Stimulated activated CD4-positive, alpha-beta T cell treated with anti-CD3 and anti-CD28 coated beads, Interleukin-1b, Interleukin-23, amount 100 ng/mL, for 1 hour (primary cell): ENCODE results near the gene SCTR.

ENCODE experiments used
- DNase-seq, 2 donors: peaks; one replicate each; pipeline ENCODE4 v3.0.0-alpha.2; 2020; ENCODE audit warnings: low read depth in 2 of 2

SCTR gene

DNA sequence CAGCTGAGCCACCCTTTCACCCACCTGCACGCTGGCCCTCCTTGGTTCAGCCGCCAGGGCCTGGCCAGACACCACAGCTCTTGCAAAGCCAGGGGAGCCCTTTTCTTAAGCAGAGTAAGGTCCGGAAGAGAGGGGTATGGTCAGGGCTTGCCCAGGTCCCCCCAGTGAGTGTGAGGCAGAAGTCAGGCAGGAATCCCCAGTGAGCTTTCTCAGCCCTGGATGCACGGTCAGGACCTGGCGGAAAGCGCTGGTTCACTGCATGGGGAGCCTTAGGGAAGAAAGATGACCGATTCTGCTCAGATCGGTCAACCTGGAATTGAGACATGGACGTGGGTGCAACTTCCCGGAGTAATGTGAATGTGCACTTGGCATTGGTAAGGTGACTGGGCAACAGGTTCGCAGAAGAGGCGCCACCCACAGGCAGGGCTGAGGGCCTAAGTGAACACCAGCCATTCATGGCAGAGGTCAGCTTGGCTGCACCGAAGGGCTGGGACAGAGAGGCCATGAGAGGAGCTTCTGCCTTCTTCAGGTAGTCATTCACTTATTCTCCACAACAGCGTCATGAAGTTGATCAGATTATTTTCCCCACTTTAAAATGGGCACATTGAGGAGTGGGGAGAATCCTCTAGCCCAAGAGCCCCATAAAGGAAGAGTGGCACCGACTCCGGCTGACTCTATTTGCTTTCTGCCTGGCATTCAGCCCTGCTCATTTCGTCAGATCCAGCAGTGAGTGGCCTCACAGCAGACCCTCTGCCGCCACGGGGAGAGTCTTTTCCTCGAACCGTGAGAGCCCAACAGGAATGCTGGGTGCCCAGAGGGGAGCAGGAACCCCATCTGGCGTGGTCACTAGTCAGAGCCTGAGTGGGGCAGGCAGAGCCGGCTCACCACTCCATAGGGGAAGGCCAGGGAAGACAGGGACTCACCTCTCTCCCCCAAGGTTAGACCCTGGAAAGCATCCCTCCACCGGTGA, 35.8 kb downstream of the SCTR start:
- DNase-seq, result no peak

DNA sequence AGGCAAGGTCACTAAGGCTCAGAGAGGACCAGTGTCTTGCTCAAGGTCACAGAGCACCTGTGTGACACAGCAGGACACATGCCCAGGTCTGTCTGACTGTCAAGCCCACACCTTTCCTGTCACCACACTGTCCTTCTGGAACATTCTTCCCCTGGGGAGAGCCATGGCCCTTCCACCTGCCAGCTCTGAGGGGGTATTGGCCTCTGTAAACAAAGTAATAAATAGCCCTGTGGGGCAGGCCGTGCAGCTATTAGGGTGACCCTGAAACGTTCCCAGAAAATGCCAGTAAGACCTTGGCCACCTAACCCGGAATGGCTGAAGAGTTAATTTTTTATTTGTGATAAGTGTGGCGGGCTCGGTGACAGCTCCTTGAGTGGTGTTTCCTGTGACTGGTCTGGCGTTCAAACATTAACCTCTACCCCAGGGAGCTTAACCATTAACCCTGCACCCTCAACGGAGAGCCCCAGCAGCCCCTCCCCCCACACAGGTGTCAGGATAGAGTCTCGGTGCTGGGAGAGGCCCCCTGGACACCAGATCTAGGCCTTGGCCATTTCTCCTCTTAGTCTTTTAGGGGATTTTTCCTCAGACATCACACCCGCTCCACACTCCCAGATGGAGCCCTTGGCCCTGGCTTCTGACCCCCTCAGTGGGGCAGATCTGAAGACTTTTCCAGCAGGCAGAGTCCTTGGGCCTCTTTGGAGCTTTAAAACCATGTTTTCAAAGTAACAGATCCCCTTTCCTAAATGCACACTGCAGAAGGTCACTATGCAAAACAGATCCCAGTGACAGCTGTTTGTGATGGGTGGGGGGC, 36.6 kb downstream of the SCTR start:
- no peak for DNase-seq

DNA sequence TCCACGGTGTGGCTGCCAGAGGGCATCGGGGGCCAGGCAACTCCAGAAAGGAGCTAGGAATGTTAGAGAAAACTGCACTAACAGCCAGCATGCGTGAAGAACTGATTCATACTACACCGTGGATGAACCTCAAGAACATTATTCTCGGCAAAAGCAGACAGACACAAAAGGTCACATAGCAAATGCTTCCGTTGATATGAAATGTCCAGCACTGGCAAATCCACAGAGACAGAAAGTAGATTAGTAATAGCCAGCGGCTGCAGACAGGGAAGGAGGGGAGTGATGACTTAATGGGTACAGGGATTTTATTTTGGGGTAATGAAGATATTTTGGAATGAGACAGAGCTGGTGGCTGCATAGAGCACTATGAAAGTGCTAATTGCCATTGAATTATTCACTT, 37.4 kb downstream of the SCTR start:
- no peak for DNase-seq

DNA sequence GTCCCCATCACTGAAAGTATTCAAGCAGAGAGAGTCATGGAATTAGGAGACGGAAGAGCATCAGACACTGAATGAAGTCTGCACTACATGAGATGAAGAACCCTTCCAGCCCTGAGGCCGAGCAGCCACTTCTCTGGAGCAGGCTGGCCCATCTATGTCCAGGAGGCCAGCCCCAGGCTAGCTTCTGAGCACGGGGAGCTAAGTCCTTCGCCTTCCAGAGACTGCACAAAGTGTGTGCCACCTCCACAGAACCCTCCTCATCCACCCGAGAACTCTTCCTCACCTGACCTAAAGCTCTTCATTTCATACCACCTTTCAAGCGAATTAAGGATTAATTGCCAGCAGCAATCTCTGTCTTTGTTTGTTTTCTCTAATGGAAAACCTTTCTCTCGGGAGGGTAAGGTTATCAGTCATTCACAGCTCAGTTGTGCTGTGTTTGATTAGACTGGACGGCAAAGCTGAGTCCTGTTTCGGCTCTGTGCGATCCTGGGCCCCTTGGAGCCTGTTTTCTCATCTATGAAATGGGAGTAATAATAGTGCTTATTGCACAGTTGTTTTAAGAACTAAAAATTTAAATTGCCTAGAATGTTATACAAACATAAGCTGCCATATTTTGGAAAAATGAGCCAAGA, 38.0 kb downstream of the SCTR start:
- no peak for DNase-seq

DNA sequence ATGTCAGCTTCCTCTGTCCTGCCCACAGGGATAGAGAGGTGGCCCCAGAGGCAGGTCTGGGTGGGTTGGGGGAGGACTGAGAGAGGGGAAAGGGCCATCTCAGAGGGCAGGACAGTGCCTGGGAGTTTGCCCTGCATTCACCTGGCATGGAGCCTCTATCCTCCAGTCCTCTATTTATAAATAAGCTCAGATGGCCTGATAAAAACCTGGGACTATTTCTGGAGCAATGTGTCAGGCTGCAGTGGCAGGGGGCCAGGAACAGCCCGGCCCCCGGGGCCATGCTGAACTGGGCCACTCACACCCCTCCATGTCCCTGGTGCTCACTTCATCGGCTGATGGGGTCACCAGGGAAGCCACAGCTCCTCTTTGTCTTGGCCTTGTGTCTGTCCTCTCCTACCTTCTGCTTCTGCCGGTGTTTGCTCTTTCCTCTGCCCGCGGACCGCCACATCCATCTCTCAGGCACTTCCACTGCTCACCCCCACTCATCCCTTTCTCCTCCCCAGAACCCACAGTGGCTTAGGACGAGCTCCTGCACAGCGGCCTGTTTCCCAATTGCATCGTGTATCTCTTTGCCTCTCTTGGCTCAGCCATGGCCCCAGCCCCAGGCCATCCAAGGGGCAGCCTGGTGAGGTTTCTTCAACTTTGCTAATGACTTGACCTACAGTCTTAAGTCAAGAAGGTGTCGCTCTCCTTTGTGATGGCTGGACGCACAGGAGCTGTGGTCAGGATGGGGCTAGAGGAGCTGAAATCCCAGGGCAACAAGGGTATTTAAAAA, 38.8 kb downstream of the SCTR start:
- no peak for DNase-seq

DNA sequence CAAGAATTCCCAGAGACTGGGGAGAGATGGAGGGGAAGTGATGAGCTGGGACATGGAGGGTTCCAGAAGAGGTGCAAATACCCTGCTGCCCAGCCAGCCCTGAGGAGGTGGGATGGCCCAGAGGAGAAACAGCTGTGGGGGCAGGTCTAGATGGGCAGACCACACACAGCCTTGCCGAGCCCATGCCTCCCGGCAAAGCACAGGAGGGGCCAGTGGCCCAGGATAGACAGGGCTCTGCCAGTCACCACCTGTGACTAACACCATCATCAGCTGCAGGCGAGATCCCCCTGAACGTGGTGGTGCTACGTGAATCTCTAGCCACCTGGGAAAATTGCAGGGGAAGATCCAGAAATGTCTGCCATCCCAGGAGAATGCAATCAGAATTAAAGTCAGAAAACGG, 39.4 kb downstream of the SCTR start:
- no peak for DNase-seq

DNA sequence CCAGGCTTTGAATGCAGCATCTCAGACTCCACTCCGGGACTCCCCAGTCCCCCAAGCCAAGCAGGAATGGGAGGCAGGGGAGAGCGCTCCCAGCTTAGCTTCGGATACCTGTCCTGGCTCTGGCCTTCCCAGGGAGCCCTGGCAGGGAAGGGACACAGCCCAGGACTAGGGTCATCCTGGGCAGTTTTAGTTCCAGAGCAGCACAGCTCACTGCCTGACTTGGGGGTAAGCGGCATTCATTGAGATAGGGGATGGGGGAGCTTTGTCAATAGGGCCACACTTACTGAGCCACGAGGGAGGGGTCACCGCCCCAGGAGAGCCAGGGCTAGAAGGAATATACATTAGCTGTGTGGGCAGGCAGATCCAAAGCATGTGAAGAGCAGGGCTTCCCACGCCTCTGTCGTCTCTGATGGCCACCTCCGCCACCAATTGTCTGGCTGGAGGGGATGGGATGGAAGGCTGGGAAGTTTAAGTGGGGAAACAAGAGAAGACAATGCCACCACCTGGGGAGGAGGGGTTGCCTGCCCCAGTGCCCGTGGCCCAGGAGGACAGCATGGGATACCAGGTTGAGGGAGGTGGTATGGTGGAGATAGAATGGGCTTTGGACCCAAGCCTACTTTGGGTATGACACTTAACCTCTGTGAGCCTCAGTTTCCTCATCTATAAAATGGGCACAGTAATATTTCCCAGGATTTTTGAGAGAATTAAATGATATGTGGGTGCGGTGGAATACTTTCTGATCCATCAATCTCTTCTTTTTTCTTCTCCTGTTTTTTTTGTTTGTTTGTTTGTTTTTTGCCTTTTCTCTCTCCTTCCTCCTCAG, 40.2 kb downstream of the SCTR start:
- DNase-seq, result no peak

DNA sequence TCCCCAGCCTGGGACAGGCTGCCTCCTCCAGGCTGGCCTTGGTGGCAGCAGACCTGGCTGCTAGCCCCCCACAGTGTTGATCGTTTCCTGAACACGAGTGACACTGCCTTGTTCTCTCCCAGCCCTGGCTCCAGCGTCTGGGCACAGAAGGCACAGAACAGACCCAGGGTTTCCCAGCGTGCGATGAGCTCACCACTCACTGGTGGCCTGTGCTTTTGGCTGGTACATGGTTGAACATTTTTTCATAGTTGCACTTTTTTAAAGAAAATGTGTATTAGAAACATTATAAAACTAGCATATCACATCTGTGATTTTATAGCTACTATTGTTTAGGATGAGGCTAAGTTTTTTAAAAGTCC, 40.9 kb downstream of the SCTR start:
- DNase-seq, result no peak

DNA sequence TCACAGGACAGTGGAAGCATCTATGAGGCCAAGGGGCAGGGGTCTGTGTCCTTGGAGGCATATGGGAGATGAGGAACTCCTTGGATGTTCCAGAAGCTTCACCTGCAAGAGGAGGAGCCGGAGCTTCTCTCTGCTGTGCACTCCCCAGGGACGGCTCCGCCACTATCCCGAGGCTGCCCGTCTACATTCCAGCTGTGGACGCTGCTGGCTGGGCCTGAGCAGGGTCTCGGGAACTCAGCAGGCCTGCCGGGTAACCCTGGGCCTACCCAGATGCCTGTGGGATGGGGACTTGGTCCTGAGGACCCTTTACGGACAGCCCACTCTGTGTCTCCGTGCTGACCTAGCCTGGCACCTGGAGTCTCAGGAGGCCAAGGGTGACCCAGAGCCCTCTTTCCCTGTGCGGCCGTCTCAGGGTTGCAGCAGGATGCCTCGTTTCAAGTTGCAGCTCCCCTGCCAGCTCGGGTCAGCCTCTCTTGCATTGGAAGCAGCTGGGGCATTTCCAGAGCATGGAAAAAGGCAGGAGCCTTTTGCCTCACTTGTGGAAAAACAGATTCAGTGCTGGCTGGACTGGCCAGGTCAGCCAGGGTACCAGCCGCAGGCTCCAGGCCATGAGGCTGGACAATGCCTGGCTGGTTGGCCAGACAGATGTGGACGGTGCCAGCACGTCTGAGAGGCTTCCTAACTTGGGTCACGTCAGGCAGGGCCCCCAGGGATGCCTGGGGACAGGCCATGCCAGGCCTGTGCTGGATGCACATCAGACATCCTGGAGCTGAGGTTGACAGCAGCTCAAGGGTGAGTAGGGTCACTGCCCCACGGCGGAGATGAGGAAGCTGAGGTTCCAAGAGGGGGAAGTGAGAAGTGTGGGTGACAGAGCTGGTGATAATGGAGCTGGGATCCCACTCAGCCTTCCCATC, 41.5 kb downstream of the SCTR start:
- no peak for DNase-seq

DNA sequence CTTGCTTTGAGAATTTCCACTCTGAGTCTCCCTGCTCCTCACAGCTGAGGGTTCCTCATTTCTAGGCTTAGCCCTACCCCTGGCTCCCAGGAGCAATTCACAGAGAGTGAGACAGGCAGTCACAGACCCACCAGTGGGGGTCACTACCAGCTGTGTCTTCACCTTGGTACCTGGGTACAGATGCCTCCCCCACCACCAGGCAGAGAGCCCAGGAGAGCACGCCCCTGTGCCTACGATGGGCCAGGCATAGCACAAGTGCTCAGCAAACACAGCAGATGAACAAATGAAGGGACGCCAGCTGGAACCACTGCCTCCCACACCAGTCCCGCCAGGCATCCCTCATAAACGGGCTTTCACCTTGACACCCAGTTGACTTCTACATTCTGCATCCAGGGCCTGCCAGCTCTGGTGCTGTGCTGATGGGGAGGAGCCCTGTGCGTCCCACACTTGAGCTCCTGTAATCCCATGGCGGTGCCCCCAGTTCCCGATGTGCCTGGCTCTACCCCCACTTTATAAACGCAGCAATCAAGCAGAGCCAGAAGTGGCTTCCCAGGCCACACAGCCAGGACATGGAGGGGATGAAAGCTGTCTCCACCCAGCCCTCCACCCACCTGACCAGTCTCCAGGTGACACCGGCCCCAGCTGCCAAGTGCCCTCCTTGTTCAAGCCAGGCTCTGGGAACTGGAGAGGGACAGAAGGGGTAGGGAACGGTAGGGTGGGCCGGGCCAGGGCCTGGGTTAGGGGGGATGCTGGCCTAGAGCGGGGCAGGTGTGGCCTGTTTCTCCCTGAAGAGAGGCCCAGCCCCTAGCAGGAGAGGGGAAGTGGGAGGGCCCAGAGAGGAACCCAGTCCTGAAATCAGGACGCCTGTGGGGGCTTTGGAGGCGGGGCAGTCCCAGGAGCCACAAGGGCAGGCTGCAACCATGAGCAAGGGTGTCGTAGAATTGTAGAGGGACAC, 42.5 kb downstream of the SCTR start:
- DNase-seq, result no peak

DNA sequence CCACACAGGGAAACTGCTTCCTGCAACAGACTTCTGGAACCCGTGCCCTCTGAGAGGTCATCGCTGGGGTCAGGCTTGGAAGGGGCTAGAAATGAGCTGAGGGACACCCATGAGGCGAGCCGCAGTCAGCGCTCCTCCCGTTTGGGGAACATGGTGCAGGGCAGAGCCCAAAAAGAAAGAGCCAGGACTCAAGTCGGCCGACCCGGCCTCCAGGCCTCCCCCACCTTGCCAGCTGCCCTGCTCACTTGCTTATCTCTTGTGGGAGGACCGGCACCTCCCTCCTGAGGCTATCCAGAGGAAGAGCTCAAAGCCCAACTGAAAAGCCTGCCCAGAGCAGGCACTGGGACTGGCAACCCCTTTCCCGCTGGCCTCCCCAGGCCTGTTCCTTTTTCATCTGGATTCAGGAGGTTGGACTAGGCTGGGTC, 43.6 kb downstream of the SCTR start:
- DNase-seq, result no peak

DNA sequence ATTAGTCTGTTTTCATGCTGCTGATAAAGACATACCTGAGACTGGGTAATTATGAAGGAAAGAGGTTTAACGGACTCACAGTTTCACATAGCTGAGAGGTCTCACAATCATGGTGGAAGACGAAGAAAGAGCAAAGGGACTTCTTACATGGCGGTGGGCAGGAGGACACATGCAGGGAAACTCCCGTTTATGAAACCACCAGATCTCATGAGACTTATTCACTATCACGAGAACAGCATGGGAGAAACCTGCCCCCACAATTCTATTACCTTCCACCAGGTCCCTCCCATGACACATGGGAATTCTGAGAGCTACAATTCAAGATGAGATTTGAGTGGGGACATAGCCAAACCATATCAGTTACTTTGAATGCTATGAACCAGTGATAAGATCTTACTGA, 44.1 kb downstream of the SCTR start:
- no peak for DNase-seq

DNA sequence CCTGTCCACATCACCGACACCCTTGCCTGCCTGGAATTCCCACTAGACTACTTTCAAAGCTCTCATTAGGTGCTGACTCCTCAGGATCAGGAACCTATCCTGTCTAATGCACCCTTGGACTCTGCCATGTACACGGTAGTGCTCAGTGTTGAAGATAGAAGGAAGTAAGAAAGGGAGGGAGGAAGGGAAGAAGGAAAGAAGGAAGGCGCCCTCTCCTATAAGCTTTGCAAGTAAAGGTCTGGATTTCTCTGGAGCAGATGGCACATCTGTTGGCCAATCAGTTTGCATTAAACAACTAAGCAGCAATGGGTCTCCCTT, 45.3 kb downstream of the SCTR start:
- DNase-seq, result no peak

DNA sequence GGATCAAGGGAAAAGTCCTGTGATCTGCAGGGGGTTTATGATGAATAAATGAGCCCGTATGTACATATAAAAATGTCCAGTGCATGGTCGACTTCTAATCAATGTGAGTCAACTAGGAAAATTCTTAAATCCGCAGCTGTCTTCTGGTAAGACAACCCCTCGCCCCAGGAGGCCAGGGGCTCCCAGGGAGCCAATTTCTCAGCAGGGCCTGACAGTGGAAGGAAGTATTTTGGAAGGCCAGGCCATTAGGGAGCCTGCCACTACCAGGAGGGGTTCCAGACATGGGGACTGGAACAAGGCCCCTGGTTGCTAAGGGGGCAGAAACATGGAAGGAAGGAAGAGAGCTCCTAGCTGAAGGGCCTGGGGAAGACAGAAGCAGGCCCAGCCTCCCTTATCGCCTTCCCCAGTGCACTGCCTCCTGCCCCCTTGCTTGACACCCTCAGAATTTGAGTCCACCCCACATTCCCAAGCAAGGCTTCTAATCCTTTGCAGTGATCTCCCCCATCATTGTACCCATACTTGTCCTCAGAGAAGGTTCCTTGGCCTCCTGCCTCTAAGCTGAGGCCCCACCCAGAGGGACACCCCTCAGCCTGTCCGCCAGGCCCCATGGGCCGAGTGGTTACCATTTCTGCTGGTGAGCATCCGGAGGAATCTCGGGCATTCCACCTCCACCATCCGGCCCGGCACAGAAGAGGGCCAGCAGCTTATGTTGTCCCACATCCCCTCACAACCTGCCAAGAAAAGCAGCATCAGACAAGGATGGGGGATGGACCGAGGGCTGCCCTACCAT, 45.9 kb downstream of the SCTR start:
- no peak for DNase-seq

DNA sequence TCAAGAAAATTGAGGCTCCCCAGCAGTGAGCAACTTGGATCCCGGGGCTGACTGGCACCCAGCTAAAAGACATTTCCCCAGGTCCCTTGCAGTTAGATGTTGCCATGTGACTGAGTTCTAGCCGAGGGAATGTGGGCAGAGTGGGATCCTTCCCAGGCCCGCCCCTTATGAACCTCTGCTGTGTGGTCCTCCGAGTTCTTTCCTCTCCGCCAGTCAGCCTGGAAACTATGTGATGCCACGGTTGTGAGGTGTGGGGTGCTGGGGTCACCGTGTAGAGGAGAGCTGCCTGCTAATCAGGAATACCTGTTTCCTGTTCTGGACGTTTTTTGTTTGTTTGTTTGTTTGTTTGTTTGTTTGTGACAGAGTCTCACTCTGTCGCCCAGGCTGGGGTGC, 47.2 kb downstream of the SCTR start:
- no peak for DNase-seq

DNA sequence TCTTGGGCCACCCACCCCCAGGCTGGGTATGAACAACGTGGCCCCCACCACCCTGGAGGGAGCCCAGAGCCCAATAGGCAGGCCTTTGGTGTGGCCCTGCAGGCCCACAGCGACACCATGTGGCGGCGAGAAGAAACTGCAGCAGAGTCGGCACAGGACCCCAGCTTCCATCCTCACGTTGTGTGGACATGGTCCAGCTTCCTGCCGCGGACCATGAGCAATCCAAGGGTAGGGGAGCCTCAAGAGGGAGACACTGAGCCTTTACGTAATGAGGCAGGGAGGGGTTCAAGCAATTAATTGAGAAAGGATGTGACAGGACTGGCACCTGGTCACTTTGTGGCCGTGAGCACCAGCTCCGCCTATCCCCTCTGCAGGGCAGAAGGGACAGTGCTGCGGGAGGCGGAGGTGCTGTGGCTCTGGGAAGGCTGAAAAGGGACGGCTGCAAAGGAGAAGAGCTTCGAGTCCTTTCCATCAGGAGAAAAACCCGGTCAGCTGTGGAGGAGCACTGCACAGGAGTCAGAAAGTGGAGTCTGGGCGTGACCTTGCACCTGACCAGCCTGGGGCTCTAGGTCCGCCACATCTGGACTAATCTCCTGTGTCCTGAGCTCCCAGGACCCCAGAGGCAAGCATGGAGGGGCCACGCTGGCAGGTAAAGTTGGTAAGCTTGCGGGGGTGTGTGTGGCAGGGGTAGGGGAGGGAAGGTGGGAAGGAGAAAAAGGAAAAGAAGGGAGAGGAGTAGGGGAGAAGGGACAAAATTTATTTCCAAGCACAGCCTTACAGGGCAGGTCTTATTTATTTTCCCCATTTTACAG, 47.8 kb downstream of the SCTR start:
- no peak for DNase-seq

DNA sequence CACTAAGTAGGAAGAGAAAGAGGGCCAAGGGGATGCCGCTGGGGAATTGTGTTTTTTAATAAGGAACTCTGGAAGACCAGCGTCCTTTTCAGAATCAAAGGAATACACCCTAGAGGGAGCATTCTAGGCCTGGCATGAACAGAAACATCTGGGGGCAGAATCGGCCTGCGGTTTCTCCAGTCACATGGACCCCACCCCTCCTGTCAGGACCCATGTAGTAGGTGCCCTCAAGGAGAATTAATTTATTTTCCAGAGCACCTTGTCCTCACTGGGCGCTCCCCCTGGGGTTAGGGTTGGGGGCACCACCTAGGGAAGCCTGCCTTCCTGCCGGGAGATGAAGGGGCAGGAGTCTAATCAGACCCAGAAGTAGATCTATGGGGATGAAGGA, 48.4 kb downstream of the SCTR start:
- no peak for DNase-seq
